Mucosa of gallbladder (tissue), 1 donor: ENCODE data around the gene SOHLH2. TPM values are rescaled to one million over a fixed set of nuclear protein-coding genes. Genes with fewer than 3 reads are reported as not detected.

Experiments used
- DNase-seq: peaks from one replicate; pipeline ENCODE4 v3.0.0-alpha.2; 2020; ENCODE audit warnings: low spot score
- total RNA-seq: library from RNA; stranded (reverse); gene quantifications from one replicate; pipeline ENCODE4 v1.2.1, GENCODE V29; 2021
- donor health status: DM: no; HTN: no; CAD: no.

Gene SOHLH2
- total RNA-seq, 1 donor from 2014 or later: 0.52 TPM

- DNase-seq: no peak
Measured at GRCh38 chr13:36188441-36188840, 25.9 kb downstream of the SOHLH2 start.

GRCh38 chr13:36183901-36184300, 30.5 kb downstream of the SOHLH2 start:
- no peak for DNase-seq

- no peak for DNase-seq
Measured at GRCh38 chr13:36175621-36176020, 38.7 kb downstream of the SOHLH2 start.

- DNase-seq: no peak
Measured at GRCh38 chr13:36174923-36175322, 39.4 kb downstream of the SOHLH2 start.

GRCh38 chr13:36173571-36174322, 40.6 kb downstream of the SOHLH2 start:
- no peak for DNase-seq

GRCh38 chr13:36166046-36166445, 48.3 kb downstream of the SOHLH2 start:
- DNase-seq: no peak

- DNase-seq: no peak
Measured at GRCh38 chr13:36163809-36164308, 50.5 kb downstream of the SOHLH2 start.

GRCh38 chr13:36163286-36163685, 51.1 kb downstream of the SOHLH2 start:
- DNase-seq: no peak

GRCh38 chr13:36160297-36160696, 54.1 kb downstream of the SOHLH2 start:
- DNase-seq: no peak

- DNase-seq: no peak
Measured at GRCh38 chr13:36158611-36159010, 55.7 kb downstream of the SOHLH2 start.

GRCh38 chr13:36157480-36157879, 56.9 kb downstream of the SOHLH2 start:
- no peak for DNase-seq

- no peak for DNase-seq
Measured at GRCh38 chr13:36154567-36155291, 59.6 kb downstream of the SOHLH2 start.

- no peak for DNase-seq
Measured at GRCh38 chr13:36151591-36151990, 62.8 kb downstream of the SOHLH2 start.

- DNase-seq: no peak
Measured at GRCh38 chr13:36148446-36148845, 65.9 kb downstream of the SOHLH2 start.

- DNase-seq: no peak
Measured at GRCh38 chr13:36147330-36147729, 67.0 kb downstream of the SOHLH2 start.

- no peak for DNase-seq
Measured at GRCh38 chr13:36146511-36147269, 67.7 kb downstream of the SOHLH2 start.

- DNase-seq: no peak
Measured at GRCh38 chr13:36143738-36144137, 70.6 kb downstream of the SOHLH2 start.

- DNase-seq: no peak
Measured at GRCh38 chr13:36142735-36143134, 71.6 kb downstream of the SOHLH2 start.

- no peak for DNase-seq
Measured at GRCh38 chr13:36135876-36136275, 78.5 kb downstream of the SOHLH2 start.

GRCh38 chr13:36134632-36135031, 79.7 kb downstream of the SOHLH2 start:
- no peak for DNase-seq

GRCh38 chr13:36133950-36134626, 80.3 kb downstream of the SOHLH2 start:
- DNase-seq: no peak

- no peak for DNase-seq
Measured at GRCh38 chr13:36132376-36132775, 82.0 kb downstream of the SOHLH2 start.
